Heart right ventricle (tissue), 16 donors: ENCODE data around the gene SH3BGRL3. TPM values are rescaled to one million over a fixed set of nuclear protein-coding genes. Genes with fewer than 3 reads are reported as not detected.
A peak's percentile ranks its signal among the peaks of the same experiment; 100 is the strongest.

Experiments
- ATAC-seq, 8 donors: fragments of 200-7000 bp; cut with Tn5 transposase; one replicate each; pipeline ENCODE4 v1.9.1; 2020; ENCODE audit warnings: mild to moderate bottlenecking in 8 of 8, moderate library complexity in 8 of 8, moderate number of reproducible peaks in 1 of 8
- DNase-seq, 2 donors: peaks; one replicate each; pipeline ENCODE4 v3.0.0-alpha.2; 2020
- H3K27ac ChIP-seq, 10 donors: fragments of 200-600 bp; sonication (generic) in 2 of 10; one replicate each; pipeline versions ENCODE4 v1.5.0 to v1.8.0; 2020 to 2022; ENCODE audit warnings: mild to moderate bottlenecking in 3 of 10
- H3K27me3 ChIP-seq, 7 donors: fragments of 200-600 bp; one replicate each; pipeline ENCODE4 v1.8.0; 2021 to 2022; ENCODE audit warnings: mild to moderate bottlenecking in 2 of 7
- H3K36me3 ChIP-seq, 9 donors: fragments of 200-600 bp; sonication (generic) in 1 of 9; one replicate each; pipeline versions ENCODE4 v1.5.0 to v1.8.0; 2020 to 2022; ENCODE audit warnings: mild to moderate bottlenecking in 2 of 9
- H3K4me1 ChIP-seq, 9 donors: fragments of 200-600 bp; sonication (generic) in 1 of 9; one replicate each; pipeline versions ENCODE4 v1.5.0 to v1.8.0; 2020 to 2022; ENCODE audit warnings: mild to moderate bottlenecking in 4 of 9
- H3K4me3 ChIP-seq, 10 donors: fragments of 200-600 bp; sonication (generic) in 2 of 10; one replicate each; pipeline versions ENCODE4 v1.5.0 to v1.8.0; 2020 to 2022; ENCODE audit warnings: mild to moderate bottlenecking in 7 of 10, moderate library complexity in 2 of 10
- H3K9me3 ChIP-seq, 11 donors: fragments of 200-600 bp in 10 of 11; sonication (generic) in 2 of 11; one replicate each; pipeline versions ENCODE4 v1.5.0 to v1.8.0; 2013 to 2022; ENCODE audit warnings: mild to moderate bottlenecking in 2 of 11, control low read depth in 1 of 11, moderate library complexity in 1 of 11
- WGBS, 2 donors: extraction: QIAGEN DNeasy Blood & Tissue Kit; methylation state at CpG; one replicate each; pipeline ENCODE4 v1.1.7; 2013; ENCODE audit warnings: inconsistent platforms in 1 of 2; 5-methylcytosine and 5-hydroxymethylcytosine counted together
- intact Hi-C, 10 donors: fragments of 100-400 bp; cut with DNase I; formaldehyde crosslinking; loops; one replicate each; pipeline versions ENCODE4 v1.11.1 to v1.14.2; 2022
- polyA plus RNA-seq, 2 donors: library from polyadenylated mRNA; stranded (reverse); fragments of 200-250 nt; gene quantifications; one replicate each; pipeline ENCODE4 v1.2.3, GENCODE V29; 2013
- total RNA-seq, 10 donors: library from RNA; stranded (reverse); fragmentation: NEBNext Ultra II Directional in 3 of 10; extraction: Animal tissue kit (Norgen Biotek cat#: 25700) in 3 of 10; gene quantifications; one replicate each; pipeline versions ENCODE4 v1.2.1 to v1.2.4, GENCODE V29; 2021 to 2023
- TF ChIP-seq, protein P1 (sequence below), 9 donors: fragments of 200-600 bp; sonication (generic) in 2 of 9; IDR thresholded peaks; one replicate each; pipeline versions ENCODE4 v1.5.0 to v1.8.0; 2021 to 2022; ENCODE audit warnings: antibody characterized with exemption in 9 of 9, mild to moderate bottlenecking in 5 of 9, moderate library complexity in 1 of 9
- donor health status: Arrhythmogenic right ventricular cardiomyopathy.
- donor health status: ischemic (EF 13 %, LVEDD 7.1; RV severe dilation, severe dysfunction).
- donor health status: healthy with polysubstance abuse.
- donor health status: DM: no; HTN: yes; CAD: no.
- donor health status: DM: no; HTN: no; CAD: no.
- donor health status: ischemic (EF 25% LVEDD 6.9; RV normal size, moderate dysfunction).
- donor health status: ischemic (EF 25% LVEDD 5.7; RV mildly dilated, moderate dysfunction).
- donor health status: healthy.
- donor health status: DM: yes; HTN: yes; CAD: no.
- donor health status: Ischemic cardiomyopathy.
- donor health status: ischemic (EF 35%, LVEDD 5.7; RV mildly dilated, moderate dysfunction).
- donor health status: nonischemic (EF 11% LVEDD 7.7; RV severe dilation, severe dysfunction).
- donor health status: DM: yes; HTN: yes; CAD: no.
- donor health status: PGD.
- donor health status: ischemic (EF 29% LVEDD 5.4; RV normal size, mild dysfunction).
- donor health status: nonischemic (EF 23%, LVEDD 6.1; RV moderate dilation, normal function).

The SH3BGRL3 gene
- total and polyA plus RNA-seq, 12 donors = 18.4 to 153 (median 28.6) TPM

DNA sequence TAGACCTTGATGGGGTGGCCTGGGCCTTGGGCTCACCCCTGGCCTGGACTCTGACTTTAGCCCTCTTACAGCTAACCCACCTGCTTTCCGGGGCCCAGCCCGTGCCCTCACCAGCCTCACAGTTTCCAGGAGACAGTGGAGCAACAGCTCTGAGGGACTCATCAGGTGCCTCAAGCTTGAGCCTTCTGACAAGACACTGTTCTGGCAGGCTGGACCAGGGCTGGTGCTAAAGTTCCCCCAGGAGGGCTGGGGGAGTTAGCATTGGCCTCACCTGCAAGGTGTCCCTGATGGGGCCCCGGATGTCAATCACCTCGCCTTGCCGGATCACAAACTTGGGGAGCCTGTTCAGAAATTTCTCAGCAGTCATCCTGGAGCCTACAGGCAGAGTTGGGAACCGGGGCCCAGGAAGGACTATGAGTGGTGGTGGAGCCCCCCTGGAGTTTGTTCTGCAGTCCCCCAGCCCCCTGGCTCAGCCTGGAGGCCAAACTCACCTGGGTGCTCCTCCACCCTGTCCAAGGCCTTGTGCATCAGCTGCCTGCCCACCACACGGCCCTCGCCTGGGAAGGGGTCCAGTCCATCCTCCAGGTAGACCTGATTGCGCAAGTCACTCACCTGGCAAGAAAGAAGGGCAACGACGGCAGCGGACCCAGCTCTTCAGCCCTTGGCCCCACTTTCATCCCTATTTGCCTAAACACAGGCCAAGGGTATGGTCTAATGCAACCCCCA, 4.1 kb downstream of the SH3BGRL3 start:
- intact Hi-C loops = loop anchor here in 1 of 10 donors (2.0 kb wide), 1 partner anchor 37 kb away; no protein-coding TSS in a partner anchor
- H3K36me3 ChIP-seq = peaks cover 0 to 40% (median 0%) of the 10 kb centered on the region in 9 donors
- H3K27ac ChIP-seq = peak overlapping the region in 8 of 10 donors; percentile 33 to 98 (median 60)
- H3K9me3 ChIP-seq = no peaks in the 10 kb centered on the region
- DNase-seq (no peak), ATAC-seq (no peak)
- H3K4me3 ChIP-seq = peak overlapping the region in 1 of 10 donors; percentile 8
- H3K27me3 ChIP-seq = no peaks in the 10 kb centered on the region
- 94 to 95% methylated on average over 12 of the region's 12 CpGs for WGBS, 2 donors
- TF ChIP-seq, protein P1, sequence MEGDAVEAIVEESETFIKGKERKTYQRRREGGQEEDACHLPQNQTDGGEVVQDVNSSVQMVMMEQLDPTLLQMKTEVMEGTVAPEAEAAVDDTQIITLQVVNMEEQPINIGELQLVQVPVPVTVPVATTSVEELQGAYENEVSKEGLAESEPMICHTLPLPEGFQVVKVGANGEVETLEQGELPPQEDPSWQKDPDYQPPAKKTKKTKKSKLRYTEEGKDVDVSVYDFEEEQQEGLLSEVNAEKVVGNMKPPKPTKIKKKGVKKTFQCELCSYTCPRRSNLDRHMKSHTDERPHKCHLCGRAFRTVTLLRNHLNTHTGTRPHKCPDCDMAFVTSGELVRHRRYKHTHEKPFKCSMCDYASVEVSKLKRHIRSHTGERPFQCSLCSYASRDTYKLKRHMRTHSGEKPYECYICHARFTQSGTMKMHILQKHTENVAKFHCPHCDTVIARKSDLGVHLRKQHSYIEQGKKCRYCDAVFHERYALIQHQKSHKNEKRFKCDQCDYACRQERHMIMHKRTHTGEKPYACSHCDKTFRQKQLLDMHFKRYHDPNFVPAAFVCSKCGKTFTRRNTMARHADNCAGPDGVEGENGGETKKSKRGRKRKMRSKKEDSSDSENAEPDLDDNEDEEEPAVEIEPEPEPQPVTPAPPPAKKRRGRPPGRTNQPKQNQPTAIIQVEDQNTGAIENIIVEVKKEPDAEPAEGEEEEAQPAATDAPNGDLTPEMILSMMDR (IDR thresholded peaks at IDR 0.05) = no peak
- peaks cover 8 to 99% (median 63%) of the 10 kb centered on the region in 9 donors for H3K4me1 ChIP-seq

DNA sequence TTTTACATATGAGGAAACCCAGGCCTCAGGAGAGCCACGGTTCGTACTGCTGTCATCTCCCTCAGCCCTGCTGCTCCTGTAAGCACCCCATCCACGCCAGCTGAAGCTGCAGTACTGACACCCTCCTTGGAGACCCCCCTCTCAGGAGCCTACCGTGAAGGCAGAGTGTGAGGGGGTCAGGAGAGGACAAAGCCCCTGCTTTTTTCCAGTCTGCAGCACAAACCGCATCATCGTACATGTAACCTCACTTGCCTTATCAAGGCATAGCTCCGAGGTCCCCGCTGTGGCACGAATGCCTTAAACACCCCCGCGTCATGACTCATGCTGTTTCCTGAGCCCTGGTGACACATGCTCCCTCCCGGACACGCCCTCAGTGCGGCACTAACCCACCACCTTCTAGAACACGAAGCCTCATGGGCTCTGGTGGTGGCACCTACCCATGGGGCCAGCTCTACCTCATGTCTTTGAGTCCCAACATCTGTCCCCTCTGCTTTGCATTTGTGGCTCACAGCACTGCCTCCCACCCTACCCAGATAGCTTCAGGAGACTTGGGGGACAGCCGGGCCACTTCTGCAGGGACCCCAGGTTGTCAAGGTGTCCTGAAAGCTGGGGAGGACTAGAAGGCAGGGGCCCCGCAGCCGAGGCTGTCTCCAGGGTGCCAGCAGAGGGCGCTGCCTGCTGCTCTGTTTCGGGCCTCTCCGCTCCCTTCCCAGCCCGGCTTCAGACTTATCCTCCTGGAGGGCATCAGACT, 4.9 kb downstream of the SH3BGRL3 start:
- TF ChIP-seq, protein P1 (IDR thresholded peaks at IDR 0.05) = peak; percentile 51 to 85 (median 78)
- Histone ChIP-seq H3K4me1 (peaks cover 3 to 97% (median 55%) of the 10 kb centered on the region in 9 donors), H3K27ac (peak overlapping the region in 8 of 10 donors; percentile 33 to 98 (median 60)), H3K9me3 (no peaks in the 10 kb centered on the region), H3K4me3 (peak overlapping the region in 1 of 10 donors; percentile 8), H3K27me3 (no peaks in the 10 kb centered on the region), H3K36me3 (peaks cover 0 to 40% (median 0%) of the 10 kb centered on the region in 9 donors)
- peak in 6 of 8 donors; percentile 21 to 55 (median 43) for ATAC-seq
- intact Hi-C loops = loop anchor here in 2 of 10 donors (2.0 to 5.0 kb wide), 2 partner anchors 36 to 38 kb away; no protein-coding TSS in a partner anchor
- DNase-seq = peak; percentile 68 to 75
- 32 to 35% methylated on average over 22 of the region's 22 CpGs for WGBS, 2 donors

DNA sequence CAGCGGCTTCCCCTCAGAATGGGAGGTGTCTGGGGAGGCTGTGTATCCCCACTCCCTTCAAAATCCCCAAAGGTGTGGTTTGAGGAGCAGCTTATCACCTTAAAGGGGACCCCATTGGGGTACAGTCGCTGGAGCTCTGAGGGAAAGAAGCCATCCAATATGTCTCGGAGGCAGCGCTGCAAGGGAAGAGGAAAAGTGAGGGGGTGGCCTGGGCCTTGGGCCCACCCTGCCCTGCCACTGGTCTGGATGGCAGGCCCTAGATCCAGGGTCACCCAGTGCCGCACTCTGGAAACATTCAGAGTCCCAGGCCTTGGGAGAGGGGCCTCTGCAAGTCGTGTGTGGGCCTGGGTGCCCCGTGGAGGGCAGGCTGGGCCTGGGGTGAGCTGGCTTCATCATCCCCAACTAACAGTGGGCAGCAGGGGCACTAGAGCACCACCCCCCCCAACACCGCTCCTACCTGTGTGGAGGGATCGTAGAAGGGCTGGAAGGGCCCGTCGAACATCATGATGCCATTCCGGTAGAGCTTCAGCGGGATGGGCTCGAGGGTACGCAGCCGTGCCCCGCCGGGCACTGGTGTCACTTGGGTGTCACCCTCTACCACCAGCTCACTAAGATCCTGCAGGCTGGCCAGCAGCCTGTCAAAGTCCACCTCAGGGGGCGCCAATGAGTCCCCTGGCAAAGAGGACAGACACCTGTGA, 5.6 kb downstream of the SH3BGRL3 start:
- Histone ChIP-seq H3K27me3 (no peaks in the 10 kb centered on the region), H3K36me3 (peaks cover 0 to 39% (median 0%) of the 10 kb centered on the region in 9 donors), H3K4me3 (no peak overlapping the region), H3K4me1 (peaks cover 3 to 100% (median 53%) of the 10 kb centered on the region in 9 donors), H3K27ac (peak overlapping the region in 9 of 10 donors; percentile 33 to 98 (median 64)), H3K9me3 (no peaks in the 10 kb centered on the region)
- ATAC-seq = no peak
- no peak for DNase-seq
- WGBS, 2 donors = 82 to 83% methylated on average over 19 of the region's 19 CpGs
- intact Hi-C loops = loop anchor here in 2 of 10 donors (2.0 to 5.0 kb wide), 3 partner anchors 17 to 37 kb away; no protein-coding TSS in a partner anchor
- TF ChIP-seq, protein P1 (IDR thresholded peaks at IDR 0.05) = peak in 7 of 9 donors; percentile 8 to 47 (median 33)
